CD4-positive, alpha-beta memory T cell (primary cell): Measurements from ENCODE around the gene FAIM2. TPM values are rescaled to one million over a fixed set of nuclear protein-coding genes. Genes with fewer than 3 reads are reported as not detected.
A peak's percentile ranks its signal among the peaks of the same experiment; 100 is the strongest.

Source experiments
- CTCF ChIA-PET: fragments of 350-600 bp; sonication (Branson Sonifier 250); formaldehyde crosslinking; loops from one replicate; lab custom pipeline; 2021; ENCODE audit warnings: inconsistent platforms; ENCODE audit not compliant: partially characterized antibody; lab: Charles Lee
- POLR2A ChIA-PET: fragments of 350-600 bp; sonication (Branson Sonifier 250); formaldehyde crosslinking; loops from one replicate; lab custom pipeline; 2021; ENCODE audit not compliant: partially characterized antibody; lab: Charles Lee
- DNase-seq, 5 donors: peaks; one replicate each; pipeline versions ENCODE4 v3.0.0 to v3.0.0-alpha.2; 2020 to 2022; ENCODE audit warnings: mixed read lengths in 1 of 5
- H3K27ac ChIP-seq: one replicate; pipeline ENCODE4 v1.7.0; 2013; ENCODE audit warnings: low read depth, low read length
- H3K27me3 ChIP-seq: 2 replicates; pipeline ENCODE4 v1.7.0; 2013; ENCODE audit warnings: mild to moderate bottlenecking, low read length, moderate library complexity; ENCODE audit not compliant: insufficient read depth
- H3K36me3 ChIP-seq: 2 replicates; pipeline ENCODE4 v1.7.0; 2013; ENCODE audit warnings: mild to moderate bottlenecking, low read length, moderate library complexity; ENCODE audit not compliant: insufficient read depth
- H3K4me1 ChIP-seq: 2 replicates; pipeline ENCODE4 v1.7.0; 2013; ENCODE audit warnings: mild to moderate bottlenecking, low read length, moderate library complexity; ENCODE audit not compliant: insufficient read depth
- H3K4me3 ChIP-seq, 2 donors: one replicate each; pipeline ENCODE4 v1.7.0; 2013; ENCODE audit warnings: low read length in 2 of 2, mild to moderate bottlenecking in 1 of 2
- H3K9me3 ChIP-seq, 2 donors: one replicate each; pipeline ENCODE4 v1.7.0; 2013; ENCODE audit warnings: low read length in 2 of 2, control low read depth in 1 of 2; ENCODE audit not compliant: control insufficient read depth in 1 of 2
- H3K27ac Mint-ChIP-seq, 7 donors: one replicate each; pipeline ENCODE4 v1.8.0; 2020 to 2021; ENCODE audit warnings: mixed read lengths in 7 of 7, mild to moderate bottlenecking in 6 of 7, inconsistent platforms in 3 of 7, moderate library complexity in 3 of 7
- H3K27me3 Mint-ChIP-seq, 2 donors: one replicate each; pipeline ENCODE4 v1.8.0; 2020 to 2021; ENCODE audit warnings: mixed read lengths in 2 of 2
- H3K36me3 Mint-ChIP-seq, 2 donors: one replicate each; pipeline ENCODE4 v1.8.0; 2020 to 2021; ENCODE audit warnings: mixed read lengths in 2 of 2, inconsistent platforms in 1 of 2, mild to moderate bottlenecking in 1 of 2
- H3K4me1 Mint-ChIP-seq, 4 donors: one replicate each; pipeline ENCODE4 v1.8.0; 2020 to 2021; ENCODE audit warnings: mixed read lengths in 4 of 4, mild to moderate bottlenecking in 1 of 4
- H3K4me3 Mint-ChIP-seq, 8 donors: one replicate each; pipeline ENCODE4 v1.8.0; 2020 to 2021; ENCODE audit warnings: mixed read lengths in 8 of 8, mild to moderate bottlenecking in 7 of 8, moderate library complexity in 6 of 8, inconsistent platforms in 3 of 8
- H3K9me3 Mint-ChIP-seq, 8 donors: one replicate each; pipeline ENCODE4 v1.8.0; 2020 to 2021; ENCODE audit warnings: mixed read lengths in 8 of 8, mild to moderate bottlenecking in 5 of 8, inconsistent platforms in 3 of 8, moderate library complexity in 1 of 8
- intact Hi-C: fragments of 100-400 bp; cut with micrococcal nuclease; formaldehyde crosslinking; loops from one replicate; pipeline ENCODE4 v1.15.1; 2023
- polyA plus RNA-seq, 2 donors: library from polyadenylated mRNA; unstranded; fragments of 300-500 nt; fragmentation: Illumina TruSeq; gene quantifications; one replicate each; pipeline ENCODE4 v1.2.3, GENCODE V29; 2021
- total RNA-seq, 2 experiments: library from RNA; stranded (reverse); gene quantifications; one replicate each; pipeline ENCODE4 v1.2.3, GENCODE V29; 2021

FAIM2 gene
- total and polyA plus RNA-seq, 4 experiments from 2014 or later, result 0.08 to 0.59 (median 0.17) TPM; not detected in 1

GRCh38 chr12:49944046-49944445, 40.3 kb upstream of the FAIM2 start:
- H3K27ac Mint-ChIP-seq, result peak overlapping the region in 4 of 7 donors; percentile 73 to 94 (median 82)
- H3K4me3 Mint-ChIP-seq, result peak overlapping the region in 1 of 8 donors; percentile 54
- peaks cover 16 to 54% (median 23%) of the 10 kb centered on the region in 4 donors for H3K4me1 Mint-ChIP-seq
- Histone ChIP-seq H3K4me3 (no peak overlapping the region), H3K36me3 (no peaks in the 10 kb centered on the region), H3K9me3 (no peaks in the 10 kb centered on the region), H3K27me3 (no peaks in the 10 kb centered on the region), H3K27ac (no peak overlapping the region), H3K4me1 (peaks cover 40% of the 10 kb centered on the region)
- DNase-seq, result no peak
- no peaks in the 10 kb centered on the region for H3K9me3 Mint-ChIP-seq
- ChIA-PET CTCF (interaction anchor here (1.0 to 2.0 kb wide), 2 partner anchors 23 to 111 kb away, joined by 4 to 17 read pairs; no protein-coding TSS in a partner anchor), POLR2A (interaction anchor here (0.5 kb wide), 1 partner anchor 172 kb away, joined by 3 read pairs; no protein-coding TSS in a partner anchor)
- H3K36me3 Mint-ChIP-seq, result no peaks in the 10 kb centered on the region
- peaks cover 0 to 2% of the 10 kb centered on the region in 2 donors for H3K27me3 Mint-ChIP-seq
- intact Hi-C loops, result no loop called here

GRCh38 chr12:49943625-49943960, 39.9 kb upstream of the FAIM2 start:
- peaks cover 16 to 54% (median 23%) of the 10 kb centered on the region in 4 donors for H3K4me1 Mint-ChIP-seq
- H3K36me3 Mint-ChIP-seq, result no peaks in the 10 kb centered on the region
- peaks cover 0 to 2% of the 10 kb centered on the region in 2 donors for H3K27me3 Mint-ChIP-seq
- H3K27ac Mint-ChIP-seq, result peak overlapping the region in 4 of 7 donors; percentile 67 to 87 (median 74)
- H3K4me3 Mint-ChIP-seq, result peak overlapping the region in 1 of 8 donors; percentile 54
- no peak for DNase-seq
- intact Hi-C loops, result no loop called here
- peaks cover 40% of the 10 kb centered on the region for H3K4me1 ChIP-seq
- POLR2A ChIA-PET, result interaction anchor here (0.5 to 0.7 kb wide), 2 partner anchors 172 to 322 kb away, joined by 3 read pairs; no protein-coding TSS in a partner anchor
- no peak overlapping the region for H3K4me3 ChIP-seq
- no peaks in the 10 kb centered on the region for H3K36me3 ChIP-seq
- H3K27ac ChIP-seq, result no peak overlapping the region
- H3K9me3 ChIP-seq, result no peaks in the 10 kb centered on the region
- CTCF ChIA-PET, result interaction anchor here (1.0 to 2.0 kb wide), 2 partner anchors 24 to 111 kb away, joined by 4 to 17 read pairs; no protein-coding TSS in a partner anchor
- H3K9me3 Mint-ChIP-seq, result no peaks in the 10 kb centered on the region
- H3K27me3 ChIP-seq, result no peaks in the 10 kb centered on the region

GRCh38 chr12:49942921-49943624, 39.4 kb upstream of the FAIM2 start:
- Histone ChIP-seq H3K27ac (no peak overlapping the region), H3K9me3 (no peaks in the 10 kb centered on the region), H3K27me3 (no peaks in the 10 kb centered on the region), H3K4me3 (no peak overlapping the region), H3K4me1 (peaks cover 40% of the 10 kb centered on the region), H3K36me3 (no peaks in the 10 kb centered on the region)
- H3K4me1 Mint-ChIP-seq, result peaks cover 16 to 54% (median 23%) of the 10 kb centered on the region in 4 donors
- H3K4me3 Mint-ChIP-seq, result peak overlapping the region in 5 of 8 donors; percentile 4 to 64 (median 33)
- POLR2A ChIA-PET, result interaction anchor here (0.7 kb wide), 1 partner anchor 321 kb away, joined by 3 read pairs; no protein-coding TSS in a partner anchor
- DNase-seq, result peak in 2 of 5 donors; percentile 12 to 50
- peaks cover 0 to 2% of the 10 kb centered on the region in 2 donors for H3K27me3 Mint-ChIP-seq
- CTCF ChIA-PET, result interaction anchor here (0.7 to 2.0 kb wide), 3 partner anchors 24 to 112 kb away, joined by 3 to 17 read pairs (median 4); no protein-coding TSS in a partner anchor
- no peaks in the 10 kb centered on the region for H3K9me3 Mint-ChIP-seq
- H3K27ac Mint-ChIP-seq, result peak overlapping the region in 6 of 7 donors; percentile 8 to 87 (median 72)
- H3K36me3 Mint-ChIP-seq, result no peaks in the 10 kb centered on the region
- intact Hi-C loops, result no loop called here

GRCh38 chr12:49942512-49942893, 38.8 kb upstream of the FAIM2 start:
- Histone ChIP-seq H3K4me1 (peaks cover 40% of the 10 kb centered on the region), H3K27ac (no peak overlapping the region), H3K9me3 (no peaks in the 10 kb centered on the region), H3K27me3 (no peaks in the 10 kb centered on the region), H3K36me3 (no peaks in the 10 kb centered on the region), H3K4me3 (no peak overlapping the region)
- Mint-ChIP-seq H3K4me3 (peak overlapping the region in 4 of 8 donors; percentile 22 to 64 (median 48)), H3K9me3 (no peaks in the 10 kb centered on the region), H3K4me1 (peaks cover 16 to 54% (median 23%) of the 10 kb centered on the region in 4 donors), H3K27me3 (peaks cover under 1 to 2% of the 10 kb centered on the region in 2 donors), H3K27ac (peak overlapping the region in 5 of 7 donors; percentile 68 to 87 (median 71)), H3K36me3 (no peaks in the 10 kb centered on the region)
- POLR2A ChIA-PET, result no interaction called here
- no peak for DNase-seq
- CTCF ChIA-PET, result interaction anchor here (0.7 to 2.0 kb wide), 3 partner anchors 25 to 128 kb away, joined by 3 to 17 read pairs (median 3); no protein-coding TSS in a partner anchor
- intact Hi-C loops, result no loop called here

- Mint-ChIP-seq H3K27me3 (peaks cover 2% of the 10 kb centered on the region in 2 donors), H3K36me3 (no peaks in the 10 kb centered on the region), H3K9me3 (no peaks in the 10 kb centered on the region), H3K27ac (peak overlapping the region in 2 of 7 donors; percentile 69 to 71), H3K4me3 (peak overlapping the region in 2 of 8 donors; percentile 29 to 52), H3K4me1 (peaks cover 16 to 54% (median 23%) of the 10 kb centered on the region in 4 donors)
- ChIA-PET POLR2A (no interaction called here), CTCF (interaction anchor here (0.7 to 2.0 kb wide), 3 partner anchors 26 to 129 kb away, joined by 3 to 17 read pairs (median 3); no protein-coding TSS in a partner anchor)
- DNase-seq, result no peak
- H3K4me3 ChIP-seq, result no peak overlapping the region
- no peaks in the 10 kb centered on the region for H3K36me3 ChIP-seq
- intact Hi-C loops, result no loop called here
- H3K9me3 ChIP-seq, result no peaks in the 10 kb centered on the region
- peaks cover 40% of the 10 kb centered on the region for H3K4me1 ChIP-seq
- no peak overlapping the region for H3K27ac ChIP-seq
- H3K27me3 ChIP-seq, result no peaks in the 10 kb centered on the region
Observed at GRCh38 chr12:49941556-49942511, 38.1 kb upstream of the FAIM2 start.

GRCh38 chr12:49939707-49940106, 36.0 kb upstream of the FAIM2 start:
- no peak for DNase-seq
- no peaks in the 10 kb centered on the region for H3K36me3 ChIP-seq
- no peaks in the 10 kb centered on the region for H3K27me3 ChIP-seq
- peaks cover 27% of the 10 kb centered on the region for H3K4me1 ChIP-seq
- H3K9me3 ChIP-seq, result no peaks in the 10 kb centered on the region
- H3K27ac Mint-ChIP-seq, result no peak overlapping the region
- H3K27me3 Mint-ChIP-seq, result peaks cover 0 to 2% of the 10 kb centered on the region in 2 donors
- ChIA-PET POLR2A (no interaction called here), CTCF (interaction anchor here (1.3 kb wide), 1 partner anchor 10 kb away, joined by 5 read pairs; no protein-coding TSS in a partner anchor)
- H3K9me3 Mint-ChIP-seq, result no peaks in the 10 kb centered on the region
- H3K36me3 Mint-ChIP-seq, result no peaks in the 10 kb centered on the region
- intact Hi-C loops, result no loop called here
- no peak overlapping the region for H3K4me3 ChIP-seq
- H3K27ac ChIP-seq, result no peak overlapping the region
- peaks cover 8 to 37% (median 13%) of the 10 kb centered on the region in 4 donors for H3K4me1 Mint-ChIP-seq
- H3K4me3 Mint-ChIP-seq, result no peak overlapping the region
